ENCODE measurements around the gene GREB1L. TPM values are rescaled to one million over a fixed set of nuclear protein-coding genes. Genes with fewer than 3 reads are reported as not detected.

The GREB1L gene
- total and polyA plus RNA-seq, 12 donors = 0.39 to 4.9 (median 1.3) TPM

- TF ChIP-seq CTCF (IDR thresholded peaks at IDR 0.05) (no peak), POLR2A (IDR thresholded peaks at IDR 0.05) (no peak)
- no peak for DNase-seq
- Histone ChIP-seq H3K9me3 (replicated peaks in 1 of 3) (no peaks in the 10 kb centered on the region), H3K4me1 (replicated peaks in 1 of 2) (no peaks in the 10 kb centered on the region), H3K4me3 (no peak overlapping the region), H3K36me3 (replicated peaks in 1 of 2) (no peaks in the 10 kb centered on the region), H3K27ac (no peak overlapping the region), H3K27me3 (no peaks in the 10 kb centered on the region)
- 76 to 87% (median 80%) methylated on average over 4 of the region's 4 CpGs for WGBS, 4 donors
- intact Hi-C loops (cut with DNase I) = no loop called here
These were observed 226.6 kb downstream of the GREB1L start for GRCh38 chr18:21468514-21469164.

- Histone ChIP-seq H3K27ac (no peak overlapping the region), H3K36me3 (replicated peaks in 1 of 2) (no peaks in the 10 kb centered on the region), H3K9me3 (replicated peaks in 1 of 3) (no peaks in the 10 kb centered on the region), H3K4me3 (no peak overlapping the region), H3K27me3 (no peaks in the 10 kb centered on the region), H3K4me1 (replicated peaks in 1 of 2) (no peaks in the 10 kb centered on the region)
- no peak for DNase-seq
- WGBS, 4 donors = 83 to 89% (median 86%) methylated on average over 2 of the region's 2 CpGs
- intact Hi-C loops (cut with DNase I) = no loop called here
- TF ChIP-seq POLR2A (IDR thresholded peaks at IDR 0.05) = no peak
- no peak for TF ChIP-seq CTCF (IDR thresholded peaks at IDR 0.05)
These were observed 230.7 kb downstream of the GREB1L start for GRCh38 chr18:21472741-21473140.

GRCh38 chr18:21474621-21475020, 232.6 kb downstream of the GREB1L start:
- intact Hi-C loops (cut with DNase I) = no loop called here
- WGBS, 4 donors = 86 to 94% (median 91%) methylated on average over 2 of the region's 2 CpGs
- H3K4me3 ChIP-seq = no peak overlapping the region
- no peak overlapping the region for H3K27ac ChIP-seq
- no peaks in the 10 kb centered on the region for H3K36me3 ChIP-seq (replicated peaks in 1 of 2)
- H3K27me3 ChIP-seq = peaks cover 6% of the 10 kb centered on the region
- no peaks in the 10 kb centered on the region for H3K4me1 ChIP-seq (replicated peaks in 1 of 2)
- DNase-seq = no peak
- no peak for TF ChIP-seq CTCF (IDR thresholded peaks at IDR 0.05)
- no peak for TF ChIP-seq POLR2A (IDR thresholded peaks at IDR 0.05)
- no peaks in the 10 kb centered on the region for H3K9me3 ChIP-seq (replicated peaks in 1 of 3)

GRCh38 chr18:21479721-21480120, 237.7 kb downstream of the GREB1L start:
- Histone ChIP-seq H3K27ac (no peak overlapping the region), H3K36me3 (replicated peaks in 1 of 2) (no peaks in the 10 kb centered on the region), H3K4me1 (replicated peaks in 1 of 2) (no peaks in the 10 kb centered on the region), H3K27me3 (peaks cover 6% of the 10 kb centered on the region), H3K9me3 (replicated peaks in 1 of 3) (no peaks in the 10 kb centered on the region), H3K4me3 (no peak overlapping the region)
- intact Hi-C loops (cut with DNase I) = loop anchor here in 1 of 2 donors (10.0 kb wide), 1 partner anchor 485 kb away; no protein-coding TSS in a partner anchor
- TF ChIP-seq POLR2A (IDR thresholded peaks at IDR 0.05) (no peak), CTCF (IDR thresholded peaks at IDR 0.05) (no peak)
- DNase-seq = no peak
- 86 to 94% (median 89%) methylated on average over 5 of the region's 5 CpGs for WGBS, 4 donors

Data from adrenal gland (tissue), 12 donors.